ENCODE data around the gene CRTC1.

DNA sequence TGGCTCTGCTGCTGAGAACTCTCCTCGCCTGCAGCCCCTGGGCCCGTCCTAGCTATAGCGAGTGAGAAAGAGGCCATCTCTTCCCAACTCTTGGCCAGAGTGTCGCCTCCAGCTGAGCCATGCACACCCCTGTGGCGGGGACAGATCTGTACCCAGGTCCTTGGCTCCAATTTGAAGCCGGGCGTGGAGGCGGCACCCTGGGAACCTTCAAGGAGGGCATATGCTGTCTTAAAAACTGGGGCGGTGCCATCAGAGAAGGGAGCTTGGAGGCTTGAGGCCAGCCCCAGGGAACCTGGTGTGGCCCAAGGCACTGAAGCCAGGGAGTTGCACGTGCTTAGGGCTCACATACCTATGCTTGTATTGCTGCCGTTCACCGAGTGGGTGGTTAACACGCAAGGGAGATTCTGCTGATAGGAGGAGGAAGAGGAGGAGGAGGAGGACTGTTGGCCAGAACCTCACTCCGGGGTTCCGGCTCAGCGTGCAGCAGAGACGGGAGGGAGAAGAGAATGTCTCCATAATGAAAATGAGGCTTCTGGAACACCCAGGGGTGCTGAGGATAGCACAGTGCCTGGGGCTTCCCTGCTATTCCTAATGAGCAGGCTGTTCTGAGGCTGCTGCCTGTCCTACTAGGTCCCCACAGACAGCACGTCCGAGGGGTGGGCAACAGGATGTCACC, 67.0 kb downstream of the CRTC1 start:
- TF ChIP-seq CTCF (IDR thresholded peaks at IDR 0.05) (no peak), POLR2A (IDR thresholded peaks at IDR 0.05) (no peak)
